DOHH2 (cell line): ENCODE data around the gene CENPC.

Experiments
- EZH2phosphoT487 ChIP-seq: fragments of 200-600 bp; sonication (generic); IDR thresholded peaks from 2 replicates; pipeline ENCODE4 v1.6.1; 2017; ENCODE audit warnings: borderline replicate concordance, mild to moderate bottlenecking, antibody characterized with exemption, low read length, moderate library complexity, mixed read lengths
- TF ChIP-seq, protein P1 (sequence below): fragments of 200-600 bp; sonication (generic); IDR thresholded peaks from one replicate; pipeline ENCODE4 v1.5.1; 2014; ENCODE audit warnings: antibody characterized with exemption, mild to moderate bottlenecking, low read depth, low read length; ENCODE audit not compliant: poor library complexity, severe bottlenecking

DNA sequence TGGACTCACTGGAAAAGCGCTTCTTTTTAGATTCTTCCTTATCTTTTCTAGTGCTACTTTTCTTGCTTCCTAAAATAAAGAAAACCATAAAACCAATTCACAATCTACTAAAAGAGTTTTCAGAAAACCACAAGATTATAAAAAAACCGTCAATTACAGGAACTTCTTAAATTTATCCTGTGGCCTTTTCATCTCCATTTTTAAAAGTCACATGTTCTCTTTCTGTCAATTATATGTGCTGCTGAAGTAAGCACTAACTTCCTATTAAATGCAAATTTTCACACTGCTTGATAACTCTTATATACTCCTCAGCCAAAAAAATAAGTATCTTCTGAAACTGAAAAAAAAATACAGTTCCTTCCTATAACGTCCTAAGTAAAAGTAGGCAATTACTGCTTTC, 32.8 kb downstream of the CENPC start:
- TF ChIP-seq EZH2phosphoT487, result no peak
- TF ChIP-seq, protein P1, sequence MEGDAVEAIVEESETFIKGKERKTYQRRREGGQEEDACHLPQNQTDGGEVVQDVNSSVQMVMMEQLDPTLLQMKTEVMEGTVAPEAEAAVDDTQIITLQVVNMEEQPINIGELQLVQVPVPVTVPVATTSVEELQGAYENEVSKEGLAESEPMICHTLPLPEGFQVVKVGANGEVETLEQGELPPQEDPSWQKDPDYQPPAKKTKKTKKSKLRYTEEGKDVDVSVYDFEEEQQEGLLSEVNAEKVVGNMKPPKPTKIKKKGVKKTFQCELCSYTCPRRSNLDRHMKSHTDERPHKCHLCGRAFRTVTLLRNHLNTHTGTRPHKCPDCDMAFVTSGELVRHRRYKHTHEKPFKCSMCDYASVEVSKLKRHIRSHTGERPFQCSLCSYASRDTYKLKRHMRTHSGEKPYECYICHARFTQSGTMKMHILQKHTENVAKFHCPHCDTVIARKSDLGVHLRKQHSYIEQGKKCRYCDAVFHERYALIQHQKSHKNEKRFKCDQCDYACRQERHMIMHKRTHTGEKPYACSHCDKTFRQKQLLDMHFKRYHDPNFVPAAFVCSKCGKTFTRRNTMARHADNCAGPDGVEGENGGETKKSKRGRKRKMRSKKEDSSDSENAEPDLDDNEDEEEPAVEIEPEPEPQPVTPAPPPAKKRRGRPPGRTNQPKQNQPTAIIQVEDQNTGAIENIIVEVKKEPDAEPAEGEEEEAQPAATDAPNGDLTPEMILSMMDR, result no peak
